ENCODE data around the gene ATP6V1C2. TPM values are rescaled to one million over a fixed set of nuclear protein-coding genes. Genes with fewer than 3 reads are reported as not detected.

ATP6V1C2 gene
- total and polyA plus RNA-seq, 8 donors = 0.10 to 4.0 (median 2.6) TPM

DNA sequence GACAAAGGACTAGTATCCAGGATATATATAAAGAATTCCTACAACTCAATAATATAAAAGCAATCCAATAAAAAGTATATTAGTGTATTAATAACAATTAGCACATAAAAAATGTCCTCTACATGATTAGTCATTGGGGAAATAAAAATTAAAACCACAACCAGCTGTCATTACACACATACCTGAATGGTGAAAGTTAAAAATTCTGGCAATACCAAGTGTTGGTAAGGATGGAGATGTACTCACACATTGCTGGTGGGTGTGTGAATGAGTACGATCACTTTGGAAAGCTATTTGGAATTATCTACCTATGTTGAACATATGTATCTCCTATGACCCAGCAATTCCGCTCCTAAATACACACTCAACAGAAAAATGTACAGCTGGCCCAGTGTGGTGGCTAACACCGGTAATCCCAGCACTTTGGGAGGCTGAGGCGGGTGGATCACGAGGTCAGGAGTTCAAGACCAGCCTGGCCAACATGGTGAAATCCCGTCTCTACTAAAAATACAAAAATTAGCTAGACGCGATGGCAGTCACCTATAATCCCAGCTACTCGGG, 17.3 kb upstream of the ATP6V1C2 start:
- no peak overlapping the region for H3K27ac ChIP-seq
- H3K36me3 ChIP-seq = no peaks in the 10 kb centered on the region
- H3K27me3 ChIP-seq = peaks cover 0 to 18% of the 10 kb centered on the region in 2 donors
- TF ChIP-seq, protein P1, sequence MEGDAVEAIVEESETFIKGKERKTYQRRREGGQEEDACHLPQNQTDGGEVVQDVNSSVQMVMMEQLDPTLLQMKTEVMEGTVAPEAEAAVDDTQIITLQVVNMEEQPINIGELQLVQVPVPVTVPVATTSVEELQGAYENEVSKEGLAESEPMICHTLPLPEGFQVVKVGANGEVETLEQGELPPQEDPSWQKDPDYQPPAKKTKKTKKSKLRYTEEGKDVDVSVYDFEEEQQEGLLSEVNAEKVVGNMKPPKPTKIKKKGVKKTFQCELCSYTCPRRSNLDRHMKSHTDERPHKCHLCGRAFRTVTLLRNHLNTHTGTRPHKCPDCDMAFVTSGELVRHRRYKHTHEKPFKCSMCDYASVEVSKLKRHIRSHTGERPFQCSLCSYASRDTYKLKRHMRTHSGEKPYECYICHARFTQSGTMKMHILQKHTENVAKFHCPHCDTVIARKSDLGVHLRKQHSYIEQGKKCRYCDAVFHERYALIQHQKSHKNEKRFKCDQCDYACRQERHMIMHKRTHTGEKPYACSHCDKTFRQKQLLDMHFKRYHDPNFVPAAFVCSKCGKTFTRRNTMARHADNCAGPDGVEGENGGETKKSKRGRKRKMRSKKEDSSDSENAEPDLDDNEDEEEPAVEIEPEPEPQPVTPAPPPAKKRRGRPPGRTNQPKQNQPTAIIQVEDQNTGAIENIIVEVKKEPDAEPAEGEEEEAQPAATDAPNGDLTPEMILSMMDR (IDR thresholded peaks at IDR 0.05) = no peak
- intact Hi-C loops (cut with DNase I) = no loop called here
- ATAC-seq (no peak), DNase-seq (no peak)
- no peaks in the 10 kb centered on the region for H3K4me1 ChIP-seq
- H3K4me3 ChIP-seq = no peak overlapping the region
- H3K9me3 ChIP-seq = no peaks in the 10 kb centered on the region

- Histone ChIP-seq H3K27ac (no peak overlapping the region), H3K4me3 (no peak overlapping the region), H3K4me1 (no peaks in the 10 kb centered on the region), H3K36me3 (no peaks in the 10 kb centered on the region), H3K27me3 (peaks cover 0 to 38% of the 10 kb centered on the region in 2 donors), H3K9me3 (no peaks in the 10 kb centered on the region)
- intact Hi-C loops (cut with DNase I) = no loop called here
- ATAC-seq (no peak), DNase-seq (no peak)
- TF ChIP-seq, protein P1 (IDR thresholded peaks at IDR 0.05) = no peak
These were observed 15.4 kb upstream of the ATP6V1C2 start for GRCh38 chr2:10706033-10706432.

GRCh38 chr2:10707831-10708230, 13.6 kb upstream of the ATP6V1C2 start:
- Histone ChIP-seq H3K4me1 (no peaks in the 10 kb centered on the region), H3K4me3 (no peak overlapping the region), H3K36me3 (no peaks in the 10 kb centered on the region), H3K27ac (no peak overlapping the region), H3K9me3 (no peaks in the 10 kb centered on the region), H3K27me3 (peaks cover 0 to 53% of the 10 kb centered on the region in 2 donors)
- intact Hi-C loops (cut with DNase I) = no loop called here
- TF ChIP-seq, protein P1 (IDR thresholded peaks at IDR 0.05) = no peak
- no peak for ATAC-seq
- no peak for DNase-seq

DNA sequence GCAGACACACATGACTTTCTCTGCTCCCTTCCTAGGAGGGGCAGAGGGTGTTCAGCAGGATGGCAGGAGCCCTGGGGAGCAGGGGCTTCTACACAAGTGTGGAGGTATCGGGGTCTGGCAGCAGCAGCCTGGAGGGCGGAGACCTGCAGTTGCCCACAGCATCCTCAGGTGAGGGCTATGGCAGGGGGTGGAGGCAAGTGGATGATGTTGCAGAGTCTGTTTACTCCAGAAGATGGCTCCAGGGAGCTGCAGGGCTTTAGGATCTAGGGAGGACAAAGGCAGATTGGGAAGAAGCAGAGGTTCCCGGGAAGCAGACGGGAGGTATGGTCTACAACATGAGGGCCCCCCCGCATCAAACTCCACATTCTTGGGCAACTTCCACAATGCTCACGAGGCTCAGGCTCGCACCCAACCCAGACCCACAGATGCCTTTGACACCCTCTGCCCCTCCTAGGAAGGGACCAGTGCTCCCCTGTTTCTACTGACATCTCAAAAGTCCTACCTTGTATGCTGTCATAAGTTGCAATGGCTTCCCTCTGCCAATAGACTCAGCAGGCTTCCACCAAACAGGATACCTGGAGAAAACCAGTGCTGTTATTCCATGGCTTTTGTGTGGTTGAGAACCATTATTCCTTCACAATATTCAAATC, 12.0 kb upstream of the ATP6V1C2 start:
- intact Hi-C loops (cut with DNase I) = no loop called here
- no peak overlapping the region for H3K27ac ChIP-seq

GRCh38 chr2:10712185-10712809, 9.1 kb upstream of the ATP6V1C2 start:
- Histone ChIP-seq H3K27me3 (peaks cover 0 to 61% of the 10 kb centered on the region in 2 donors), H3K4me3 (no peak overlapping the region), H3K9me3 (no peaks in the 10 kb centered on the region), H3K36me3 (no peaks in the 10 kb centered on the region), H3K4me1 (no peaks in the 10 kb centered on the region), H3K27ac (no peak overlapping the region)
- DNase-seq = no peak
- no peak for ATAC-seq
- intact Hi-C loops (cut with DNase I) = no loop called here
- TF ChIP-seq, protein P1 (IDR thresholded peaks at IDR 0.05) = no peak

More for the DNA sequence above, 12.0 kb upstream of the ATP6V1C2 start:
- Histone ChIP-seq H3K9me3 (no peaks in the 10 kb centered on the region), H3K36me3 (no peaks in the 10 kb centered on the region), H3K4me3 (no peak overlapping the region), H3K27me3 (peaks cover 0 to 61% of the 10 kb centered on the region in 2 donors), H3K4me1 (no peaks in the 10 kb centered on the region)
- DNase-seq = no peak
- peak; percentile 76 for ATAC-seq
- TF ChIP-seq, protein P1 (IDR thresholded peaks at IDR 0.05) = no peak
